HG02610 (cell line): ENCODE results near the gene ILF3.

ENCODE experiments used
- ATAC-seq: cut with Tn5 transposase; IDR thresholded peaks from one replicate; pipeline ENCODE4 v1.9.1; 2021; ENCODE audit warnings: mild to moderate bottlenecking, moderate library complexity; ENCODE audit not compliant: unreplicated experiment

ILF3 gene

GRCh38 chr19:10726268-10726667, 72.1 kb downstream of the ILF3 start:
- no peak for ATAC-seq

GRCh38 chr19:10727685-10728201, 73.6 kb downstream of the ILF3 start:
- ATAC-seq = no peak

- no peak for ATAC-seq
These were observed 75.3 kb downstream of the ILF3 start for GRCh38 chr19:10729411-10729810.

- ATAC-seq = no peak
These were observed 76.8 kb downstream of the ILF3 start for GRCh38 chr19:10730932-10731331.

GRCh38 chr19:10735741-10736140, 81.6 kb downstream of the ILF3 start:
- no peak for ATAC-seq

- no peak for ATAC-seq
These were observed 82.0 kb downstream of the ILF3 start for GRCh38 chr19:10736189-10736588.

GRCh38 chr19:10736916-10737551, 82.9 kb downstream of the ILF3 start:
- no peak for ATAC-seq

- no peak for ATAC-seq
These were observed 83.6 kb downstream of the ILF3 start for GRCh38 chr19:10737722-10738121.

GRCh38 chr19:10740798-10741197, 86.7 kb downstream of the ILF3 start:
- ATAC-seq = no peak
